Vagina (tissue), 2 donors: ENCODE data around the gene ATP11A.

Experiments
- POLR2AphosphoS5 ChIP-seq, 2 donors: sonication (generic); formaldehyde crosslinking; IDR thresholded peaks; one replicate each; pipeline ENCODE4 v1.9.0; 2017; ENCODE audit warnings: antibody characterized with exemption in 2 of 2, mild to moderate bottlenecking in 2 of 2, low read depth in 1 of 2; ENCODE audit not compliant: insufficient read depth in 1 of 2
- TF ChIP-seq, protein P1 (sequence below), 3 experiments: fragments of 450-650 bp in 2 of 3; fragments of 200-600 bp in 1 of 3; sonication (generic) in 1 of 3; IDR thresholded peaks; one replicate each; pipeline ENCODE4 v1.5.1; 2017 to 2019; ENCODE audit warnings: antibody characterized with exemption in 3 of 3, mild to moderate bottlenecking in 2 of 3, moderate library complexity in 2 of 3

DNA sequence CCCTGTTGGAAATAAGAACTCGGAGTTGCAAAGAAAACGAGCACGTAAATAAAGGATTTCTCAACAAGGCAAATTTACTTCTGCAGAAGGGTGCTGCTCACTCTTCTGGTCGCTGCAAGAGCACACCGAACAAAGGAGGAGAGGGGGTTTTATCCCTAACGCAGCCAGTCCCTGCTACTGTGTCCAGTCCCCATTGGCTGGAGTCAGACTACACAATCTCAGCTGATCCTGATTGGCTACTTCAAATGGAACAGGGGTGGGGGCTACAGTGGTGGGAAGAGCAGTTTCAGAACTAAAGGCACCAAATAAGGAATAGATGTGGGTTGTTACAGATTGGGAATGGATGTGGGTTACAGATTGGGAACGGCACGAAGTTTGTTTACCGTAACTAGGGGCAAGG is 215.2 kb downstream of the ATP11A start:
- no peak for TF ChIP-seq POLR2AphosphoS5 (IDR thresholded peaks at IDR 0.05; ENCODE audit: insufficient read depth in 1 of 2, low read depth in 1 of 2)
- TF ChIP-seq, protein P1, sequence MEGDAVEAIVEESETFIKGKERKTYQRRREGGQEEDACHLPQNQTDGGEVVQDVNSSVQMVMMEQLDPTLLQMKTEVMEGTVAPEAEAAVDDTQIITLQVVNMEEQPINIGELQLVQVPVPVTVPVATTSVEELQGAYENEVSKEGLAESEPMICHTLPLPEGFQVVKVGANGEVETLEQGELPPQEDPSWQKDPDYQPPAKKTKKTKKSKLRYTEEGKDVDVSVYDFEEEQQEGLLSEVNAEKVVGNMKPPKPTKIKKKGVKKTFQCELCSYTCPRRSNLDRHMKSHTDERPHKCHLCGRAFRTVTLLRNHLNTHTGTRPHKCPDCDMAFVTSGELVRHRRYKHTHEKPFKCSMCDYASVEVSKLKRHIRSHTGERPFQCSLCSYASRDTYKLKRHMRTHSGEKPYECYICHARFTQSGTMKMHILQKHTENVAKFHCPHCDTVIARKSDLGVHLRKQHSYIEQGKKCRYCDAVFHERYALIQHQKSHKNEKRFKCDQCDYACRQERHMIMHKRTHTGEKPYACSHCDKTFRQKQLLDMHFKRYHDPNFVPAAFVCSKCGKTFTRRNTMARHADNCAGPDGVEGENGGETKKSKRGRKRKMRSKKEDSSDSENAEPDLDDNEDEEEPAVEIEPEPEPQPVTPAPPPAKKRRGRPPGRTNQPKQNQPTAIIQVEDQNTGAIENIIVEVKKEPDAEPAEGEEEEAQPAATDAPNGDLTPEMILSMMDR (IDR thresholded peaks at IDR 0.05) = no peak
